Ishikawa (cell line): ENCODE measurements around the gene COA7.
A peak's percentile ranks its signal among the peaks of the same experiment; 100 is the strongest.

Experiments used
- CEBPB ChIP-seq: IDR thresholded peaks from 2 replicates; pipeline ENCODE4 v1.6.1; 2012
- CREB1 ChIP-seq: IDR thresholded peaks from 2 replicates; pipeline ENCODE4 v1.6.1; 2012; ENCODE audit warnings: low read depth
- EGR1 ChIP-seq: IDR thresholded peaks from 2 replicates; pipeline ENCODE4 v1.6.1; 2012
- EP300 ChIP-seq: IDR thresholded peaks from 2 replicates; pipeline ENCODE4 v1.6.1; 2012; ENCODE audit warnings: borderline replicate concordance
- FOXM1 ChIP-seq: IDR thresholded peaks from 2 replicates; pipeline ENCODE4 v1.6.1; 2012; ENCODE audit warnings: low read depth, borderline replicate concordance
- NFIC ChIP-seq: IDR thresholded peaks from 2 replicates; pipeline ENCODE4 v1.6.1; 2012
- RAD21 ChIP-seq: IDR thresholded peaks from 2 replicates; pipeline ENCODE4 v1.6.1; 2012; ENCODE audit warnings: low read depth
- TAF1 ChIP-seq: IDR thresholded peaks from 2 replicates; pipeline ENCODE4 v1.6.1; 2012; ENCODE audit warnings: low read depth, mild to moderate bottlenecking
- TCF12 ChIP-seq: IDR thresholded peaks from 2 replicates; pipeline ENCODE4 v1.6.1; 2012; ENCODE audit warnings: low read depth
- TEAD4 ChIP-seq: IDR thresholded peaks from 2 replicates; pipeline ENCODE4 v1.6.1; 2012
- YY1 ChIP-seq: IDR thresholded peaks from 2 replicates; pipeline ENCODE4 v1.6.1; 2012; ENCODE audit warnings: low read depth
- ZBTB7A ChIP-seq: IDR thresholded peaks from 2 replicates; pipeline ENCODE4 v1.6.1; 2012; ENCODE audit warnings: low read depth
- TF ChIP-seq, protein P1 (sequence below): IDR thresholded peaks from 2 replicates; pipeline ENCODE4 v1.6.1; 2012; ENCODE audit warnings: low read depth, mild to moderate bottlenecking
- TF ChIP-seq, protein P2 (sequence below): IDR thresholded peaks from 2 replicates; pipeline ENCODE4 v1.6.1; 2012
- TF ChIP-seq, protein P3 (sequence below): IDR thresholded peaks from 2 replicates; pipeline ENCODE4 v1.6.1; 2012

COA7 gene

DNA sequence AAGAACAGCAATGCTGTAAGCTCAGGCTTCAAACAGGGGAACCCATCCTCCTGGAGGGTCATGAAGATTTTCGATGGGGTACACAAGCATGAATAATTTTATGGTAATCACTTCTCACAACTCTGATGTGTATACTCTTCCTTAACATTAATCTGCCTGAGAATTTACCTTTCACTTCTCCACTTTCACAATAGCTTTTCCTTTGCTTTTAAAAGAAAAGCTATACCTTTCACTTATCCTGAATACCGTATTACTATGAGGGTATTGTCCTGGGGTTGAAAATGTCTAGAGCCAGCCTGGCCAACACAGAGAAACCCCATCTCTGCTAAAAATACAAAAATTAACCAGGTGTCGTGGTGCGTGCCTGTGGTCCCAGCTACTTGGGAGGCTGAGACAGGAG lies 15.4 kb upstream of the COA7 start:
- no peak for TF ChIP-seq TCF12
- TF ChIP-seq TAF1 = no peak
- TF ChIP-seq, protein P1, sequence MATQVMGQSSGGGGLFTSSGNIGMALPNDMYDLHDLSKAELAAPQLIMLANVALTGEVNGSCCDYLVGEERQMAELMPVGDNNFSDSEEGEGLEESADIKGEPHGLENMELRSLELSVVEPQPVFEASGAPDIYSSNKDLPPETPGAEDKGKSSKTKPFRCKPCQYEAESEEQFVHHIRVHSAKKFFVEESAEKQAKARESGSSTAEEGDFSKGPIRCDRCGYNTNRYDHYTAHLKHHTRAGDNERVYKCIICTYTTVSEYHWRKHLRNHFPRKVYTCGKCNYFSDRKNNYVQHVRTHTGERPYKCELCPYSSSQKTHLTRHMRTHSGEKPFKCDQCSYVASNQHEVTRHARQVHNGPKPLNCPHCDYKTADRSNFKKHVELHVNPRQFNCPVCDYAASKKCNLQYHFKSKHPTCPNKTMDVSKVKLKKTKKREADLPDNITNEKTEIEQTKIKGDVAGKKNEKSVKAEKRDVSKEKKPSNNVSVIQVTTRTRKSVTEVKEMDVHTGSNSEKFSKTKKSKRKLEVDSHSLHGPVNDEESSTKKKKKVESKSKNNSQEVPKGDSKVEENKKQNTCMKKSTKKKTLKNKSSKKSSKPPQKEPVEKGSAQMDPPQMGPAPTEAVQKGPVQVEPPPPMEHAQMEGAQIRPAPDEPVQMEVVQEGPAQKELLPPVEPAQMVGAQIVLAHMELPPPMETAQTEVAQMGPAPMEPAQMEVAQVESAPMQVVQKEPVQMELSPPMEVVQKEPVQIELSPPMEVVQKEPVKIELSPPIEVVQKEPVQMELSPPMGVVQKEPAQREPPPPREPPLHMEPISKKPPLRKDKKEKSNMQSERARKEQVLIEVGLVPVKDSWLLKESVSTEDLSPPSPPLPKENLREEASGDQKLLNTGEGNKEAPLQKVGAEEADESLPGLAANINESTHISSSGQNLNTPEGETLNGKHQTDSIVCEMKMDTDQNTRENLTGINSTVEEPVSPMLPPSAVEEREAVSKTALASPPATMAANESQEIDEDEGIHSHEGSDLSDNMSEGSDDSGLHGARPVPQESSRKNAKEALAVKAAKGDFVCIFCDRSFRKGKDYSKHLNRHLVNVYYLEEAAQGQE = no peak
- TF ChIP-seq CEBPB = no peak
- TF ChIP-seq EP300 = no peak
- no peak for TF ChIP-seq EGR1
- TF ChIP-seq FOXM1 = no peak

DNA sequence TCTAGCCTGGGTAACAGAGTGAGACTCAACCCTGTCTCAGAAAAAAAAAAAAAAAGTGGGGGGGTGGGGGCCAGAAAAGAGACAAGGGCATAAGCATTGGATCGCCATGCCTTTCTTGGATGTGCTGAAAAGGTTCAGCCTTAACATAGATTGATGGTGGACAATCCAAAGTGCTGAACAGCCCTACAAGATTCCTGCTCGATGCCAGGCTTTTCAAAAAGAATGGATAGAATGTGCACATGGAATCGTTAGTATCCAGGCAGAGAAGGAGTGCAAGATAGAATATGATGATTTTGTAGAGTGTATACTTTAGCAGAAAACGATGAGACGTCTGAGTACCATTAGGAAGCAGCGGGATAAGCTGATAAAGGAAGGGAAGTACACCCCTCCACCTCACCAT lies 10.9 kb upstream of the COA7 start:
- TF ChIP-seq FOXM1 = no peak
- TF ChIP-seq, protein P2, sequence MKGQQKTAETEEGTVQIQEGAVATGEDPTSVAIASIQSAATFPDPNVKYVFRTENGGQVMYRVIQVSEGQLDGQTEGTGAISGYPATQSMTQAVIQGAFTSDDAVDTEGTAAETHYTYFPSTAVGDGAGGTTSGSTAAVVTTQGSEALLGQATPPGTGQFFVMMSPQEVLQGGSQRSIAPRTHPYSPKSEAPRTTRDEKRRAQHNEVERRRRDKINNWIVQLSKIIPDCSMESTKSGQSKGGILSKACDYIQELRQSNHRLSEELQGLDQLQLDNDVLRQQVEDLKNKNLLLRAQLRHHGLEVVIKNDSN = no peak
- no peak for TF ChIP-seq CEBPB
- no peak for TF ChIP-seq ZBTB7A
- no peak for TF ChIP-seq TEAD4
- no peak for TF ChIP-seq CREB1
- no peak for TF ChIP-seq RAD21
- TF ChIP-seq, protein P3, sequence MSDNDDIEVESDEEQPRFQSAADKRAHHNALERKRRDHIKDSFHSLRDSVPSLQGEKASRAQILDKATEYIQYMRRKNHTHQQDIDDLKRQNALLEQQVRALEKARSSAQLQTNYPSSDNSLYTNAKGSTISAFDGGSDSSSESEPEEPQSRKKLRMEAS = no peak
- TF ChIP-seq YY1 = no peak
- TF ChIP-seq NFIC = no peak
- TF ChIP-seq EP300 = no peak
- TF ChIP-seq TAF1 = no peak
- TF ChIP-seq EGR1 = no peak

DNA sequence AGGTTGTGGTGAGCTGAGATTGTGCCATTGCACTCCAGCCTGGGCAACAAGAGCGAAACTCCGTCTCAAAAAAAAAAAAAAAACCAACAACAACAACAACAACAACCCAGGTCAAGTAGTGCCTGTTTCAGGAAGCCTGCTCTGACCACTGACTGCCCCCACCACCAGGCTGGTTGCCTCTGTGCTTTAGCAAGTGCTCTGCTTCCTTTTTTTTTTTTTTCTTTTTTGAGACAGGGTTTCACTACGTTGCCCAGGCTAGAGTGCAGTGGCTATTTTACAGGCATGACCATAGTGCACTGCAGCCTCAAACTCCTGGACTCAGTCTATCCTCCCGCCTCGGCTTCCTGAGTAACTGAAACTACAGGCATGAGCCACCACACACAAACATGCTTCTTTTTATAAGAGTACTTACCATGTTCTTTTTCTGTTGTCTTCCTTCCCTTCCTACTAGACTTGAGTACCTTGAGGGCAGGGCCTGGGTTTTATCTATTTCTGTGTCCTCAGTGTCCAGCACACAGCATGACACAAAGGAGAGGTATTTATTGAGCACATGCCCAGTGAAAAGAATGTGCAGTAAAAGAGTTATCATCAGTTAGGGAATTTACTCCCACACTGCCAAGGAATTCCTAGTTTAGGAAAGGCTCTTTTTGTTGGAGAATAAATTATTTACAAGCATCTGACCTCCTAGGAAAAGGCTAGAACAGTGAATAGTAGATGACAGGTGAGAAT lies 9.9 kb upstream of the COA7 start:
- peak; percentile 40; the same call in 1 of the 2 replicates for TF ChIP-seq TEAD4
- TF ChIP-seq, protein P3 = no peak

DNA sequence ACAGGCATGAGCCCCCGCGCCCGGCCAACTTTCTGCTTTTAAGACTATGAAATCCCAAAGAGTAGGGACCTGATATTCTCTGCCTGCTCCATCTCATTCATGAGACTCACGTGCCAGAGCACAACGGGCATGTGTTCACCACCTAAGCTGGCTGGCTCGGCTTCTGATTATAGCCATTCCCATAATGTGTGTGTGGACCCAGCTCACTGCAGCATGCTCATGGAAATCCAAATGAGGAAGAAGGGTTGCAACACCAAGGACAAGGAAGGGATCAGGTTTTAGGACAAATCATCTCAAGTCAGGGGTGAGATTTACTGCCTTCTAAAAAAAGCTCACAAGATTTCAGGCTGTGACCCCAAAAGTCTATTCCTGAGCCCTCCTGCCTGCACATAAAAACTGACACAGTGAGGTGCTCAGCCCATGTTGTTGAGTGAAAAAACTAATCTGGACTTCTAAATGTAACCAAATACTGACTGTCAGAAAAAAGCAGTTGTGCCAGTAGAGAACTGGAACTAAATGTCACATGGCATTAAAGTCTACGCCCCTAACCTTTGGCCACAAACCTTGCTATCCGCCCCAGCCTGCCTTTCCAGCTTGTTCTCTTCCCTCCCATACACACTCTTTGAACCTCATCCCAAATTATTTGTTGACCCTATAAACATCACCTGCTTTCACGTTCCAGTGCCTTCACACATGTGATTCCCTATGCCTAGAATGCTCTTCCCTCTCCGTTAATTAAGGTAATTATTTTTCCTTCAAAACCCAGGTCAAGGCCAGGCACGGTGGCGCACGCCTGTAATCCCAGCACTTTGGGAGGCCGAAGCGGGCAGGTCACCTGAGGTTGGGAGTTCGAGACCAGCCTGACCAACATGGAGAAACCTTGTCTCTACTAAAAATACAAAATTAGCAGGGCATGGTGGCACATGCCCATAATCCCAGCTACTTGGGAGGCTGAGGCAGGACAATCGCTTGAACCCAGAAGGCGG lies 9.1 kb upstream of the COA7 start:
- no peak for TF ChIP-seq CREB1
- TF ChIP-seq YY1 = no peak
- TF ChIP-seq, protein P2 = no peak
- TF ChIP-seq, protein P1 = no peak
- no peak for TF ChIP-seq TEAD4
- no peak for TF ChIP-seq CEBPB
- TF ChIP-seq NFIC = no peak
- TF ChIP-seq EGR1 = no peak
- no peak for TF ChIP-seq TCF12
- TF ChIP-seq, protein P3 = no peak
- no peak for TF ChIP-seq FOXM1
- TF ChIP-seq RAD21 = no peak
- no peak for TF ChIP-seq TAF1
- no peak for TF ChIP-seq EP300
- TF ChIP-seq ZBTB7A = no peak

DNA sequence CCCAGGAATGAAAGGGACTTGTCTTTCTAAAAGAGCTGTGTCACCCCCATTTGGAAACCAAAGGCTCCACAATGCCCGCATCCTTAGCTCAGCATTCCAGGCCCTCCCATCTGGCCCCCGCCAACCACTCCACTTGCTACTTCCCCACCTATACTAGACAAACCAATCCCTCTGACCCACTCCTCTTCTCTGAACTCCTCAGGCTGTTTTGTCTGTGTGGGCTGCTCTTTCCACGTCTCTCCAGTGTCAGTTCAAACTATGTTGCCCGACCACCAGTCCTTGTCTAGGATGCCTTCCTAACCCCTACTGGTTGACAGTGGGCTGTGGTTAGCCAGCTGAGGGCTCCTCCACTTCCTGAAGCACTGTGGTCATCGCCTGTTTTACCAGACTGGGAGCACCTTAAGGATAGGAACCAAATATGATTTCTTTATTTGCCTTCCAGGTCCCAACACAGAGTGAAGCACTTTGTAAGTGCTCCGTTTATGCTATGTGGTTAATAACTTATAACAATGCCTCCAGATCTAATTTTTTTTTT lies 8.1 kb upstream of the COA7 start:
- TF ChIP-seq, protein P3 = no peak
- TF ChIP-seq EGR1 (no peak), TCF12 (no peak), YY1 (no peak), TAF1 (no peak), CREB1 (no peak), RAD21 (no peak), CEBPB (no peak)
- TF ChIP-seq, protein P2 = no peak
- TF ChIP-seq, protein P1 = no peak
